Embryonic facial prominence (tissue), 1 donor: ENCODE measurements around the gene ACTL6B.

Experiments
- DNase-seq: peaks from one replicate; pipeline ENCODE4 v3.0.0-alpha.2; 2016; ENCODE audit errors: extremely low spot score

Gene ACTL6B

GRCh38 chr7:100599911-100600729 lies 56.1 kb downstream of the ACTL6B start:
- no peak for DNase-seq

- DNase-seq, result no peak
Measured at GRCh38 chr7:100598425-100598824, 57.8 kb downstream of the ACTL6B start.

GRCh38 chr7:100595188-100595587 lies 61.1 kb downstream of the ACTL6B start:
- no peak for DNase-seq
